ENCODE measurements around the gene POLR3A.

The POLR3A gene

DNA sequence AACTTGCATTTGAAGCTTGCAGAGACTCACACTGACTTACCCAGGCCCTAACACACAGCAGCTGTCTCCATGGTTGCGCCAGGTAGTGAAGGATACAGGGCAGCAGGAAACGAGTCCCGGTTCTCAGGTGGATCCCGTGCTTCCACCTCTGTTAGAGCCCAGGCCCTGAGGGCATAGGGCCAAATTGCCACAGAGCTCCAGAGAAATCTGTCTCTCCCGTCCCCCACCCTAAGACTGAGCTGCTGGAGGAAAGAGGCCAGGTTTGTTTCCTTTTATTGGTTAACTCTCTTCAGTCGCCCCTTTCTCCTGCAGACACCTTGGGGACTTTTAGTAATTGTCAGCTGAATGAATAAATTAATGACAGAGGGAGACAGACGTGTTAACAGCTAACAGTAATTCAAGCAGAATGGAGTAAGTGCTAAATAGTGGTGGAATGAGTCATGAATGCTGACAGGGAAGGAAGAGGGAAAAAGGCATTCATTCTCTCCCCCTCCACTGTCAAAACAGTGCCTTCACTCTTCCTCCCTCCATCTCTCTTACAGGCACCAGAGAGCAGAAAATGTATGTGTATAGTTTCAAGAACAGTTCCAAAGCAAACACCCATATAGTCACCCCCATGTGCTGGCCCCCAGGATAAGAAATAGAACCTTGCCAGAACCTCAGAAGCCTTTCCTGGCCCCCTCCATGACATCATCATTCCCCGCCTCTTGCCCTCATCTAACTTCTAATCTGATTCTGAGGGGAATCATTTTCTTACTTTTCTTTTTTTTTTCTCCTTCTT is 86.0 kb downstream of the POLR3A start:
- no peak for DNase-seq (ENCODE audit: low spot score)

DNA sequence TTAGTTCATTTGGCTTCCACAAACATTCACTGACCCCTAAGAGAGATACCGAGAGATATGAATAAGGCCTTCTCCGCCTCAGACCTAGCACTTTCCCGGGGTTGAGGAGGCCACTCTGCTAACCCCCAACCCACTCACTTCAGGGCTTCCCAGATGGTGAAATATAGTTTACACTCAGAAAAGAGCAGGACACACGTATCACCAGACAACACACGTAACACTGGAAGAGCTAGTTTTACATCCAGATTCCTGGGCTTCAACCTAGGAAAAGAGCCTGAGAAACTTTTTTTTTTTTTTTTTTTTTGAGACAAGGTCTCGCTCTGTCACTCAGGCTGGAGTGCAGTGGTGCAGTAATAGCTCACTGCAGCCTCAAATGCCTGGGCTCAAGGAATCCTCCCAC is 87.5 kb downstream of the POLR3A start:
- no peak for DNase-seq (ENCODE audit: low spot score)

DNA sequence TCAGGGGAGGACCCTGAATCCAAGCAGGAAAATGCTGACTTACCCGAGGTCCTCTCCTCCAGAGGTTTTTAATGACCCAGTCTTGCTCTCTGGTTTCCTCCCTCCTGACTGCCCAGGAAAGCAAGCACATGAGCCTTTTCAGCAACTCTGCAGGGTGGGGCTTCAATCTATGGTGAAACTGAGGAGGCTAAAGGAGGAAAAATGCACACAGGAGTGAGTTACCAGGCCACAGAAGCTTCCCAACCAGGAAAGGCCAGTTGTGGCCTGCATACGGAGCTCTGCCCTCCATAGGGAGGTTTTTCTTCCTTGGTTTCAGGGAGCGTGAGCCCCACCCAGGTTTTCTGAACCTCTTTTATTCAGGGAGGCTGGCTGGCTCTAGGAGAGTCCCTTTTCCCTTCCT is 88.7 kb downstream of the POLR3A start:
- no peak for DNase-seq (ENCODE audit: low spot score)

DNA sequence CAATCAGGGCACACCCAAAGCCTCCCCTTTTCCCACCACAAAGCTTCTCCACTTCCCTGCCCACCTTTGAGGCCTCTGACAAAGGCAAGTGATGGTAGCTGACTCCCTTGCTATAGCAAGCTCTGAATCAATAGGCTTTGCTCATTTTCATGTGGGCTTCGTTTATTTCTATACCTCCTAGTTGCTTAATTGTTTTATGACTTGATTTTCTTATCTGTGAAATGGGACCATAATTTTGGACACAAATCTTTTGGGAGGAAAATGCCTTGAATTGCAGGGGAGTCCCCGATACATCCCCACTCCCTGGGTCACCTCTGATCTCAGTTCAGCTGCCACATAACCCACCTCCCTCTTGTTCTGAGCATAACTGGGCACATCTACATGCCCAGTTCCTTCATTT is 89.1 kb downstream of the POLR3A start:
- DNase-seq (ENCODE audit: low spot score): no peak

GRCh38 chr10:77939561-77940001 is 89.7 kb downstream of the POLR3A start:
- no peak for DNase-seq (ENCODE audit: low spot score)

GRCh38 chr10:77936697-77937567 is 92.4 kb downstream of the POLR3A start:
- DNase-seq (ENCODE audit: low spot score): no peak

- DNase-seq (ENCODE audit: low spot score): no peak
These were observed 97.1 kb downstream of the POLR3A start for GRCh38 chr10:77932016-77932715.

GRCh38 chr10:77927402-77928246 is 101.7 kb downstream of the POLR3A start:
- no peak for DNase-seq (ENCODE audit: low spot score)

- peak; percentile 78 for DNase-seq (ENCODE audit: low spot score)
These were observed 102.5 kb downstream of the POLR3A start, which contains the start of gene DLG5 for GRCh38 chr10:77926566-77927401. Gene DLG5 (minus strand): TSS chr10:77926755. CDS start chr10:77926520, 235 bp downstream.

GRCh38 chr10:77925795-77926565 is 103.3 kb downstream of the POLR3A start:
- peak; percentile 75 for DNase-seq (ENCODE audit: low spot score)

DNA sequence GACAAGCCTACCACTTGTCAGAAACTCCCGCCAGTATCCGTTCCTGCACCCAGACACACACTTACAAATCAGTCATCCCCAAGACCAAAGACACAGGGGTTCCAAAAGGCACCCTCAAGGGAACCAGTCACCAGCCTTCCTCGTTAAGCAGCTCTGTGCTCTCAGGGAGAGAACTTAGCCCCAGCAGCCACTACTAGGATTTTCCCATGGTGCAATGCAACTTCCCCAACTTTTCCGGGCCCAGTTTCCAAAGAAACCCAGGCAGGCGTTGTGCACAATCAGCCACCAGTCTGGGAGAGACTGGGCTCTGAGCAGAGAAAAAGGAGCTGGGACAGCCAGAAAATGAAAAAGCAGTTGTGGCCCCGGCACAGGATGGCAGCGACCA is 103.9 kb downstream of the POLR3A start:
- no peak for DNase-seq (ENCODE audit: low spot score)

GRCh38 chr10:77922566-77923179 is 106.6 kb downstream of the POLR3A start:
- DNase-seq (ENCODE audit: low spot score): no peak

DNA sequence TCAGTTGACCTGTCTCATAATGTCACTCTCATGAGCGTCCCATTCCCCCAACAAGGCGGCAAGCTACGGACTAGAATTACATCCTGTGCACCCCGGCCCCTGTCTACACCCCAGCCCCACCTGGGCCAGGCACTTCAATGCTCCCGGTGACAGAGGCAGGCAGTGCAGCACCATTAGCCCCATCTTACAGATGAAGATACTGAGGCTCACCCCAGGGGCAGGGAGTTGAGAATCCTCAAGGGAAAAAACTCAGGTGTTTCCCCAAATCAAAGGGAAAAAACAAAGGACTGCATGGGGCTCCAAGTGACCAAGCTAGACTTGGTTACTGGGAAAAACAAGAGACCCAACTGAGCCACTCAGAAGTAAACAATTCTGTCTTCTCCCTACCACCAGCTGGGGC is 107.3 kb downstream of the POLR3A start:
- no peak for DNase-seq (ENCODE audit: low spot score)

GRCh38 chr10:77921395-77921794 is 107.9 kb downstream of the POLR3A start:
- DNase-seq (ENCODE audit: low spot score): no peak

DNA sequence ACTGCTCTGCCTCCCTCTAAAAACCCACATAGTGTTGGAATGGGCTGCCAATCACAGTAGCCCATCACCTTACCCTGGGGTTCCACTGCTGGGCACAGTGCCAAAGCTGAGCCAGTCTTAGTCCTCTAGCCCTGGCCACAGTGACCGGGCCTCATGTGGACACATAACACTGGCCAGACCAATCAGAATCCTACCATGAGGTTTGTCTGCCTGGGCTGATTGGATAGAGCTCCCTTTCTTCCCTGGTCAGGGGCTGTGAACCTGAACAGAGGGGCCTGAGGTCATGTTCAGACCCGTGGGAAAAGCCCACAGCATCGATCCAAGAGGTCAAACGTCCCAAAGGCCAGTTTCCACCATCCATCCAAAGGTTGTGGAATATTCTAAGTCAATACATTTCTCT is 108.8 kb downstream of the POLR3A start:
- no peak for DNase-seq (ENCODE audit: low spot score)

GRCh38 chr10:77919713-77920108 is 109.6 kb downstream of the POLR3A start:
- DNase-seq (ENCODE audit: low spot score): no peak

Data from ecto neural progenitor cell (in vitro differentiated cells).